Measurements from ENCODE around the gene CFAP54.

The CFAP54 gene

GRCh38 chr12:96829354-96829753 lies 340.0 kb downstream of the CFAP54 start:
- no peak for DNase-seq

GRCh38 chr12:96831346-96831745 lies 342.0 kb downstream of the CFAP54 start:
- no peak for DNase-seq

- DNase-seq: no peak
Measured at GRCh38 chr12:96846293-96846692, 356.9 kb downstream of the CFAP54 start.

GRCh38 chr12:96850676-96851075 lies 361.3 kb downstream of the CFAP54 start:
- DNase-seq: no peak

GRCh38 chr12:96858162-96858561 lies 368.8 kb downstream of the CFAP54 start:
- DNase-seq: no peak

GRCh38 chr12:96861656-96862055 lies 372.3 kb downstream of the CFAP54 start:
- no peak for DNase-seq

- no peak for DNase-seq
Measured at GRCh38 chr12:96862326-96862725, 372.9 kb downstream of the CFAP54 start.

GRCh38 chr12:96864335-96864734 lies 375.0 kb downstream of the CFAP54 start:
- DNase-seq: no peak

- DNase-seq: no peak
Measured at GRCh38 chr12:96866801-96867590, 377.6 kb downstream of the CFAP54 start.

- no peak for DNase-seq
Measured at GRCh38 chr12:96870946-96871345, 381.6 kb downstream of the CFAP54 start.

GRCh38 chr12:96872961-96873360 lies 383.6 kb downstream of the CFAP54 start:
- no peak for DNase-seq

- DNase-seq: no peak
Measured at GRCh38 chr12:96874211-96874610, 384.8 kb downstream of the CFAP54 start.

GRCh38 chr12:96876966-96877365 lies 387.6 kb downstream of the CFAP54 start:
- no peak for DNase-seq

GRCh38 chr12:96878704-96879103 lies 389.3 kb downstream of the CFAP54 start:
- DNase-seq: no peak

GRCh38 chr12:96879301-96879700 lies 389.9 kb downstream of the CFAP54 start:
- DNase-seq: no peak

- no peak for DNase-seq
Measured at GRCh38 chr12:96880220-96880619, 390.8 kb downstream of the CFAP54 start.

- no peak for DNase-seq
Measured at GRCh38 chr12:96881608-96882007, 392.2 kb downstream of the CFAP54 start.

GRCh38 chr12:96882862-96883261 lies 393.5 kb downstream of the CFAP54 start:
- no peak for DNase-seq

GRCh38 chr12:96883571-96883970 lies 394.2 kb downstream of the CFAP54 start:
- no peak for DNase-seq

GRCh38 chr12:96886998-96887677 lies 397.8 kb downstream of the CFAP54 start:
- DNase-seq: no peak

- DNase-seq: no peak
Measured at GRCh38 chr12:96889273-96889933, 400.0 kb downstream of the CFAP54 start.

- DNase-seq: no peak
Measured at GRCh38 chr12:96890331-96890730, 401.0 kb downstream of the CFAP54 start.

GRCh38 chr12:96892104-96892503 lies 402.7 kb downstream of the CFAP54 start:
- no peak for DNase-seq

- DNase-seq: no peak
Measured at GRCh38 chr12:96897421-96897820, 408.0 kb downstream of the CFAP54 start.

Measured in NCI-H2227 treated with DMSO at 0.1 percent for 48 hours (cell line).